AG04449 (cell line): Measurements from ENCODE around the gene BST1.

Experiments used
- CTCF ChIA-PET: fragments of 350-600 bp; formaldehyde crosslinking; extraction: SDS; loops from one replicate; lab custom pipeline; 2021; ENCODE audit warnings: antibody characterized with exemption; lab: Yijun Ruan, JAX
- POLR2A ChIA-PET: fragments of 400-600, 350-600 bp; formaldehyde crosslinking; extraction: SDS; loops from one replicate; lab custom pipeline; 2020; ENCODE audit warnings: antibody characterized with exemption, inconsistent platforms; lab: Yijun Ruan, JAX
- DNase-seq: peaks from one replicate; pipeline ENCODE4 v3.0.0-alpha.2; 2010; ENCODE audit warnings: low read depth, low spot score
- H3K4me3 ChIP-seq: 2 replicates; pipeline ENCODE4 v1.5.1; 2011; ENCODE audit warnings: low read depth, mild to moderate bottlenecking, control low read depth, low read length
- CTCF ChIP-seq: IDR thresholded peaks from one replicate; pipeline ENCODE4 v1.5.1; 2011; ENCODE audit warnings: mild to moderate bottlenecking, moderate library complexity, low read length, control low read depth, inconsistent platforms; ENCODE audit not compliant: insufficient read depth; ENCODE audit errors: missing control alignments

Gene BST1

GRCh38 chr4:15694431-15694830 lies 8.4 kb upstream of the BST1 start:
- H3K4me3 ChIP-seq, result no peak overlapping the region
- ChIA-PET CTCF (interaction anchor here (0.6 to 1.5 kb wide), 2 partner anchors 12 to 40 kb away, joined by 3 read pairs; partner anchors contain the start of gene FAM200B), POLR2A (interaction anchor here (0.7 to 3.4 kb wide), 4 partner anchors 12 to 1800 kb away, joined by 3 to 11 read pairs (median 3); partner anchors contain the start of gene FAM200B)
- TF ChIP-seq CTCF, result no peak
- no peak for DNase-seq

- TF ChIP-seq CTCF, result no peak
- ChIA-PET POLR2A (interaction anchor here (0.7 to 3.4 kb wide), 6 partner anchors 13 to 1799 kb away, joined by 3 to 11 read pairs (median 3); partner anchors contain the start of gene FAM200B), CTCF (interaction anchor here (0.6 to 1.1 kb wide), 2 partner anchors 39 to 216 kb away, joined by 3 to 5 read pairs; no protein-coding TSS in a partner anchor)
- no peak overlapping the region for H3K4me3 ChIP-seq
- DNase-seq, result peak; percentile 96
Measured at GRCh38 chr4:15695240-15695699, 7.6 kb upstream of the BST1 start.

GRCh38 chr4:15695729-15696128 lies 7.1 kb upstream of the BST1 start:
- H3K4me3 ChIP-seq, result no peak overlapping the region
- ChIA-PET CTCF (interaction anchor here (0.8 to 1.1 kb wide), 2 partner anchors 13 to 216 kb away, joined by 4 to 5 read pairs; no protein-coding TSS in a partner anchor), POLR2A (interaction anchor here (0.7 to 3.4 kb wide), 3 partner anchors 14 to 259 kb away, joined by 3 to 11 read pairs (median 3); partner anchors contain the start of gene FAM200B)
- no peak for TF ChIP-seq CTCF
- DNase-seq, result no peak

- no peak overlapping the region for H3K4me3 ChIP-seq
- ChIA-PET CTCF (no interaction called here), POLR2A (no interaction called here)
- DNase-seq, result no peak
- no peak for TF ChIP-seq CTCF
Measured at GRCh38 chr4:15696866-15697265, 6.0 kb upstream of the BST1 start.

GRCh38 chr4:15703439-15703838 lies 574 bp downstream of the BST1 start:
- POLR2A ChIA-PET, result no interaction called here
- TF ChIP-seq CTCF, result no peak
- CTCF ChIA-PET, result interaction anchor here (0.9 to 1.5 kb wide), 2 partner anchors 9 to 224 kb away, joined by 3 to 7 read pairs; no protein-coding TSS in a partner anchor
- DNase-seq, result no peak
- H3K4me3 ChIP-seq, result peak overlapping the region; percentile 62

GRCh38 chr4:15704129-15704528 lies 1.3 kb downstream of the BST1 start:
- CTCF ChIA-PET, result no interaction called here
- no peak for DNase-seq
- no peak overlapping the region for H3K4me3 ChIP-seq
- POLR2A ChIA-PET, result no interaction called here
- TF ChIP-seq CTCF, result no peak
